Ramos (cell line): ENCODE measurements around the gene KRTAP4-6.
"Not testable (repeated sequence)": the region's sequence is repeated elsewhere in the genome, so short reads cannot be mapped to it uniquely, and the experiment has no call there.

Experiments
- in situ Hi-C: fragments of 300-500 bp; cut with MboI; formaldehyde crosslinking; loops from one replicate; pipeline ENCODE4 v1.14.3; 2022; ENCODE audit warnings: low sequenced_read_pairs; ENCODE audit not compliant: unreplicated experiment

KRTAP4-6 gene

GRCh38 chr17:41140360-41141131 is at the start of gene KRTAP4-6:
Gene KRTAP4-6, minus strand, starts transcription at chr17:41140544. Its CDS starts 57 bp downstream, at chr17:41140487.
- in situ Hi-C loops, result no loop called here

- in situ Hi-C loops, result not testable (repeated sequence)
Observed at GRCh38 chr17:41189837-41190318, 49.5 kb upstream of the KRTAP4-6 start, which contains the start of gene KRTAP9-1. Gene KRTAP9-1, plus strand, starts transcription at chr17:41189887. Its CDS starts 0 bp downstream, at chr17:41189887.

- in situ Hi-C loops, result no loop called here
Observed at GRCh38 chr17:41186872-41187271, 46.5 kb upstream of the KRTAP4-6 start.

- in situ Hi-C loops, result no loop called here
Observed at GRCh38 chr17:41185001-41185400, 44.7 kb upstream of the KRTAP4-6 start.

- in situ Hi-C loops, result no loop called here
Observed at GRCh38 chr17:41184480-41184961, 44.2 kb upstream of the KRTAP4-6 start, which contains the start of gene KRTAP4-1. Gene KRTAP4-1, minus strand, starts transcription at chr17:41184911. Its CDS starts 57 bp downstream, at chr17:41184854.

- in situ Hi-C loops, result no loop called here
Observed at GRCh38 chr17:41178843-41179616, 38.7 kb upstream of the KRTAP4-6 start.

GRCh38 chr17:41178341-41178740 is 38.0 kb upstream of the KRTAP4-6 start:
- in situ Hi-C loops, result no loop called here

- in situ Hi-C loops, result no loop called here
Observed at GRCh38 chr17:41177727-41178271, 37.5 kb upstream of the KRTAP4-6 start, which contains the start of gene KRTAP4-2. Gene KRTAP4-2, minus strand, starts transcription at chr17:41178221. Its CDS starts 57 bp downstream, at chr17:41178164.

- in situ Hi-C loops, result no loop called here
Observed at GRCh38 chr17:41176744-41177387, 36.5 kb upstream of the KRTAP4-6 start.

- in situ Hi-C loops, result no loop called here
Observed at GRCh38 chr17:41171886-41172285, 31.5 kb upstream of the KRTAP4-6 start.

- in situ Hi-C loops, result no loop called here
Observed at GRCh38 chr17:41168121-41168520, 27.8 kb upstream of the KRTAP4-6 start, which contains the start of gene KRTAP4-3. Gene KRTAP4-3, minus strand, starts transcription at chr17:41168221. Its CDS starts 49 bp downstream, at chr17:41168172.

- in situ Hi-C loops, result no loop called here
Observed at GRCh38 chr17:41167561-41167960, 27.2 kb upstream of the KRTAP4-6 start.

- in situ Hi-C loops, result no loop called here
Observed at GRCh38 chr17:41163828-41164227, 23.5 kb upstream of the KRTAP4-6 start.

GRCh38 chr17:41160648-41161047 is 20.3 kb upstream of the KRTAP4-6 start, which contains the start of gene KRTAP4-4:
Gene KRTAP4-4, minus strand, starts transcription at chr17:41160748. Its CDS starts 57 bp downstream, at chr17:41160691.
- in situ Hi-C loops, result no loop called here

GRCh38 chr17:41160190-41160589 is 19.8 kb upstream of the KRTAP4-6 start:
- in situ Hi-C loops, result not testable (repeated sequence)

GRCh38 chr17:41153856-41154255 is 13.5 kb upstream of the KRTAP4-6 start:
- in situ Hi-C loops, result no loop called here

GRCh38 chr17:41151525-41151924 is 11.2 kb upstream of the KRTAP4-6 start:
- in situ Hi-C loops, result no loop called here

- in situ Hi-C loops, result no loop called here
Observed at GRCh38 chr17:41150026-41150425, 9.7 kb upstream of the KRTAP4-6 start.

- in situ Hi-C loops, result no loop called here
Observed at GRCh38 chr17:41149652-41149985, 9.3 kb upstream of the KRTAP4-6 start, which contains the start of gene KRTAP4-5. Gene KRTAP4-5, minus strand, starts transcription at chr17:41149825. Its CDS starts 58 bp downstream, at chr17:41149767.
